Sigmoid colon (tissue), 7 donors: ENCODE results near the gene CST8. TPM values are rescaled to one million over a fixed set of nuclear protein-coding genes. Genes with fewer than 3 reads are reported as not detected.
A peak's percentile ranks its signal among the peaks of the same experiment; 100 is the strongest.

Experiments used
- DNase-seq: peaks from one replicate; pipeline ENCODE4 v3.0.0-alpha.2; 2019
- H3K27ac ChIP-seq, 4 donors: fragments of 200-600 bp; sonication (generic); one replicate each; pipeline ENCODE4 v1.5.1; 2016 to 2019; ENCODE audit warnings: mild to moderate bottlenecking in 1 of 4
- H3K27me3 ChIP-seq, 3 donors: fragments of 200-600 bp; sonication (generic); one replicate each; pipeline ENCODE4 v1.5.1; 2019; ENCODE audit warnings: mild to moderate bottlenecking in 1 of 3
- H3K36me3 ChIP-seq, 4 donors: fragments of 200-600 bp; sonication (generic); one replicate each; pipeline ENCODE4 v1.5.1; 2016 to 2019
- H3K4me1 ChIP-seq, 4 donors: fragments of 200-600 bp; sonication (generic); one replicate each; pipeline ENCODE4 v1.5.1; 2017 to 2019
- H3K4me3 ChIP-seq, 4 donors: fragments of 200-600 bp; sonication (generic); one replicate each; pipeline ENCODE4 v1.5.1; 2017 to 2019; ENCODE audit warnings: mild to moderate bottlenecking in 2 of 4, moderate library complexity in 1 of 4
- H3K9me3 ChIP-seq, 4 donors: fragments of 200-600 bp in 3 of 4; sonication (generic) in 3 of 4; one replicate each; pipeline versions ENCODE4 v1.5.1 to v1.6.1; 2013 to 2019
- CTCF ChIP-seq, 4 experiments: fragments of 450-650 bp in 3 of 4; fragments of 200-600 bp in 1 of 4; IDR thresholded peaks; one replicate each; pipeline ENCODE4 v1.5.1; 2016 to 2019; ENCODE audit warnings: antibody characterized with exemption in 4 of 4, mild to moderate bottlenecking in 3 of 4, moderate library complexity in 2 of 4
- EP300 ChIP-seq, 4 donors: sonication (generic); formaldehyde crosslinking; IDR thresholded peaks; one replicate each; pipeline ENCODE4 v1.6.1; 2017; ENCODE audit warnings: antibody characterized with exemption in 4 of 4
- POLR2A ChIP-seq, 2 donors: fragments of 450-650 bp; IDR thresholded peaks; one replicate each; pipeline ENCODE4 v1.6.1; 2016; ENCODE audit warnings: antibody characterized with exemption in 2 of 2, mild to moderate bottlenecking in 2 of 2, moderate library complexity in 2 of 2
- POLR2AphosphoS5 ChIP-seq, 4 donors: sonication (generic); formaldehyde crosslinking; IDR thresholded peaks; one replicate each; pipeline ENCODE4 v1.6.1; 2017; ENCODE audit warnings: antibody characterized with exemption in 4 of 4
- WGBS, 2 donors: extraction: QIAGEN DNeasy Blood & Tissue Kit; methylation state at CpG; one replicate each; pipeline ENCODE4 v1.1.7; 2013; 5-methylcytosine and 5-hydroxymethylcytosine counted together
- intact Hi-C: fragments of 100-400 bp; cut with DNase I; formaldehyde crosslinking; loops from one replicate; pipeline ENCODE4 v1.15.1; 2023
- polyA plus RNA-seq, 3 donors: library from polyadenylated mRNA; stranded (reverse); fragments of 200-250 nt; gene quantifications; one replicate each; pipeline ENCODE4 v1.2.3, GENCODE V29; 2013
- total RNA-seq, 4 donors: library from RNA; depleted of rRNA; stranded (reverse); fragments of >200 nt; gene quantifications; one replicate each; pipeline ENCODE4 v1.1.0, GENCODE V29; 2016
- donor health status: healthy with polysubstance abuse.
- donor health status: Bipolar disorder and iron deficiency.
- donor health status: healthy.

Gene CST8
- total RNA-seq = not detected
- not detected for polyA plus RNA-seq

DNA sequence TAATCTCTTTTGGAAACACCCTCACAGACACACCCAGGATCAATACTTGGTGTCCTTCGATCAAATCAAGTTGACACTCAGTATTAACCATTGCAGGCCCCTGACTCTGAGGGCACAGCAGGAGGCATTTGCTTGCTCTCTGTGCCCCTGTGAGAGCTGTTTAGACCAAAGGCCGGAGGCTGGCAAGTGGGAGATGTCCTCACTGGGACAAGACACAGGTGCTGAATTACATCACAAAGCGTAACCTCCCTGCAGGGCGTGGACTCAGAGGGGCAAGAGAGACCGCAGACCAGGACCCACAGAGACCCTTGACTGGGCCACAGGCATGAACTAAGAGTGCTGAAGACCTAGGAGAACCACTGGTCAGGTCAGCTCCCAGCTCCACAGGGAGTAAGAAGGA lies at the start of gene CST8:
TSS of gene CST8 (plus strand) at position 301 of the 400 bp plus-strand sequence. CDS start 551 bp downstream, outside the sequence.
- DNase-seq = no peak
- no peaks in the 10 kb centered on the region for H3K36me3 ChIP-seq
- TF ChIP-seq EP300 (IDR thresholded peaks at IDR 0.05) = no peak
- TF ChIP-seq POLR2A (IDR thresholded peaks at IDR 0.05) = no peak
- TF ChIP-seq POLR2AphosphoS5 (IDR thresholded peaks at IDR 0.05) = no peak
- TF ChIP-seq CTCF (IDR thresholded peaks at IDR 0.05) = no peak
- no peak within 1 kb of the TSS for H3K4me3 ChIP-seq
- H3K9me3 ChIP-seq = no peaks in the 10 kb centered on the region
- H3K4me1 ChIP-seq = no peaks in the 10 kb centered on the region
- WGBS, 2 donors = 92 to 94% methylated on average over 5 of the region's 5 CpGs
- H3K27ac ChIP-seq = no peak within 1 kb of the TSS
- H3K27me3 ChIP-seq = no peaks in the 10 kb centered on the region
- intact Hi-C loops = no loop called here

DNA sequence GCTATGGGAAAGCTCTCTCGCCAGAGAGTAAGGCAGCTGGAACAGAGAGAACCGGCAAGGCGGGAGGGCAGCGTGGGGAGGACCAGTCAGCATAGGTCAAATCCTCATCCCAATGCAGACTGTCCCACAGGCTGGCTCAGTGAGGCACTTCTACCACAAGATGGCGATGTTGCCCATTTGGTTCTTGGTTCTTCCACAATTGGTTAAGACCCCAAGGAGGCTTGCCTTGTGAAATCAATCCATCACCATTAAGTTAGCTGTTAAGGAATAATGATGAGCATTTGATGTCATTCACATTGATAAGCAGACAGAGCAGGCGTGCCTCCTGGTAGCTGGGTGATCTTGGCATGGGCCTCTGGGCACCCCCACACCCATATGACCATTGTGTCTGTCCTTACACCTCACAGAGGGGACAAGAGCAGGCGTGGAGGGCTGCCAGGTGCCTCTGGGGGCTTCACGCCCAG lies 49.0 kb upstream of the CST8 start:
- TF ChIP-seq EP300 (IDR thresholded peaks at IDR 0.05) (no peak), CTCF (IDR thresholded peaks at IDR 0.05) (peak; percentile 60 to 84 (median 70))
- H3K27me3 ChIP-seq = no peaks in the 10 kb centered on the region
- WGBS, 2 donors = 18 to 25% methylated on average over 8 of the region's 8 CpGs
- H3K9me3 ChIP-seq = no peaks in the 10 kb centered on the region
- no peaks in the 10 kb centered on the region for H3K36me3 ChIP-seq
- H3K4me1 ChIP-seq = peaks cover 0 to 35% (median 4%) of the 10 kb centered on the region in 4 donors
- peak; percentile 81 for DNase-seq
- no peak overlapping the region for H3K27ac ChIP-seq
- no peak overlapping the region for H3K4me3 ChIP-seq
- intact Hi-C loops = loop anchor here (2.0 kb wide), 1 partner anchor 165 kb away; no protein-coding TSS in a partner anchor

GRCh38 chr20:23442436-23442835 lies 48.5 kb upstream of the CST8 start:
- 79 to 88% methylated on average over 5 of the region's 5 CpGs for WGBS, 2 donors
- peaks cover 0 to 35% (median 4%) of the 10 kb centered on the region in 4 donors for H3K4me1 ChIP-seq
- H3K27ac ChIP-seq = no peak overlapping the region
- H3K9me3 ChIP-seq = no peaks in the 10 kb centered on the region
- H3K27me3 ChIP-seq = no peaks in the 10 kb centered on the region
- TF ChIP-seq POLR2A (IDR thresholded peaks at IDR 0.05) = no peak
- no peak for TF ChIP-seq EP300 (IDR thresholded peaks at IDR 0.05)
- TF ChIP-seq POLR2AphosphoS5 (IDR thresholded peaks at IDR 0.05) = no peak
- TF ChIP-seq CTCF (IDR thresholded peaks at IDR 0.05) = no peak
- no peak for DNase-seq
- intact Hi-C loops = loop anchor here (2.0 kb wide), 1 partner anchor 164 kb away; no protein-coding TSS in a partner anchor
- no peaks in the 10 kb centered on the region for H3K36me3 ChIP-seq
- H3K4me3 ChIP-seq = no peak overlapping the region

- H3K27ac ChIP-seq = peak overlapping the region in 1 of 4 donors; percentile 67
- H3K4me3 ChIP-seq = no peak overlapping the region
- peaks cover 0 to 35% (median 4%) of the 10 kb centered on the region in 4 donors for H3K4me1 ChIP-seq
- 88% methylated on average over 4 of the region's 4 CpGs for WGBS, 2 donors
- DNase-seq = no peak
- TF ChIP-seq CTCF (IDR thresholded peaks at IDR 0.05) (no peak), POLR2AphosphoS5 (IDR thresholded peaks at IDR 0.05) (no peak), EP300 (IDR thresholded peaks at IDR 0.05) (no peak), POLR2A (IDR thresholded peaks at IDR 0.05) (no peak)
- no peaks in the 10 kb centered on the region for H3K36me3 ChIP-seq
- no peaks in the 10 kb centered on the region for H3K9me3 ChIP-seq
- H3K27me3 ChIP-seq = no peaks in the 10 kb centered on the region
- intact Hi-C loops = no loop called here
Observed at GRCh38 chr20:23444859-23445258, 46.1 kb upstream of the CST8 start.
